Hepatocyte (in vitro differentiated cells): ENCODE results near the gene PTPRE. TPM values are rescaled to one million over a fixed set of nuclear protein-coding genes. Genes with fewer than 3 reads are reported as not detected.

ENCODE experiments used
- DNase-seq: peaks from one replicate; pipeline ENCODE4 v3.0.0-alpha.2; 2016; ENCODE audit warnings: low spot score
- H2AFZ ChIP-seq: fragments of 200-600 bp; sonication (generic); 2 replicates; pipeline ENCODE4 v1.6.0; 2016; ENCODE audit warnings: antibody characterized with exemption, mild to moderate bottlenecking
- H3K27ac ChIP-seq: fragments of 200-600 bp; sonication (generic); 2 replicates; pipeline ENCODE4 v1.5.1; 2016; ENCODE audit warnings: mild to moderate bottlenecking
- H3K27me3 ChIP-seq: fragments of 200-600 bp; sonication (generic); 2 replicates; pipeline ENCODE4 v1.6.1; 2016
- H3K36me3 ChIP-seq: fragments of 200-600 bp; sonication (generic); replicated peaks from 2 replicates; pipeline ENCODE4 v1.5.1; 2016; ENCODE audit warnings: low read depth; ENCODE audit not compliant: insufficient read depth
- H3K4me1 ChIP-seq: fragments of 200-600 bp; sonication (generic); 2 replicates; pipeline ENCODE4 v1.5.1; 2016; ENCODE audit warnings: mild to moderate bottlenecking, moderate library complexity; ENCODE audit not compliant: insufficient read depth
- H3K4me2 ChIP-seq: fragments of 200-600 bp; sonication (generic); 2 replicates; pipeline ENCODE4 v1.6.0; 2016
- H3K4me3 ChIP-seq: fragments of 200-600 bp; sonication (generic); 2 replicates; pipeline ENCODE4 v1.5.1; 2016; ENCODE audit warnings: mild to moderate bottlenecking
- H3K79me2 ChIP-seq: fragments of 200-600 bp; sonication (generic); 2 replicates; pipeline ENCODE4 v1.6.0; 2017; ENCODE audit warnings: mild to moderate bottlenecking
- H3K9me2 ChIP-seq: fragments of 200-600 bp; sonication (generic); replicated peaks from 2 replicates; pipeline ENCODE4 v1.6.0; 2017; ENCODE audit warnings: mild to moderate bottlenecking; ENCODE audit not compliant: insufficient read depth
- H3K9me3 ChIP-seq: fragments of 200-600 bp; sonication (generic); 2 replicates; pipeline ENCODE4 v1.5.1; 2016; ENCODE audit warnings: low read depth, mild to moderate bottlenecking
- H4K20me1 ChIP-seq: fragments of 200-600 bp; sonication (generic); 2 replicates; pipeline ENCODE4 v1.6.0; 2016; ENCODE audit warnings: mild to moderate bottlenecking; ENCODE audit not compliant: insufficient read depth, poor library complexity, severe bottlenecking
- CTCF ChIP-seq: fragments of 200-600 bp; sonication (generic); IDR thresholded peaks from 2 replicates; pipeline ENCODE4 v1.5.1; 2016; ENCODE audit warnings: antibody characterized with exemption, mild to moderate bottlenecking; ENCODE audit not compliant: poor library complexity
- EZH2 ChIP-seq: fragments of 200-600 bp; sonication (generic); IDR thresholded peaks from 2 replicates; pipeline ENCODE4 v1.6.1; 2016; ENCODE audit warnings: antibody characterized with exemption, mild to moderate bottlenecking, borderline replicate concordance
- EZH2phosphoT487 ChIP-seq: fragments of 200-600 bp; sonication (generic); IDR thresholded peaks from one replicate; pipeline ENCODE4 v1.6.1; 2018; ENCODE audit warnings: antibody characterized with exemption, mild to moderate bottlenecking, low read depth, moderate library complexity; ENCODE audit not compliant: unreplicated experiment, severe bottlenecking
- WGBS: methylation state at CpG from one replicate; pipeline ENCODE4 v1.1.6; 2016; ENCODE audit warnings: low lambda C conversion rate; ENCODE audit errors: missing lambda C conversion rate; 5-methylcytosine and 5-hydroxymethylcytosine counted together
- polyA plus RNA-seq: library from polyadenylated mRNA; unstranded; fragments of >200 nt; fragmentation: Nextera tagmentation; extraction: Ambion mirVana; gene quantifications from 2 replicates; pipeline ENCODE4 v1.2.1, GENCODE V29; 2016
- total RNA-seq: library from RNA; depleted of rRNA; stranded (reverse); fragments of >200 nt; gene quantifications from 2 replicates; pipeline ENCODE4 v1.2.3, GENCODE V29; 2014

The PTPRE gene
- total and polyA plus RNA-seq, 2 experiments from 2014 or later, result 3.2 to 10.1 TPM

GRCh38 chr10:128064970-128065580 is 158.2 kb downstream of the PTPRE start:
- TF ChIP-seq EZH2phosphoT487, result no peak
- 85% methylated on average over 17 of the region's 17 CpGs for WGBS
- H3K4me2 ChIP-seq, result no peak overlapping the region

GRCh38 chr10:128065881-128066534 is 159.1 kb downstream of the PTPRE start:
- WGBS, result 96% methylated on average over 13 of the region's 13 CpGs
- H3K9me3 ChIP-seq, result no peaks in the 10 kb centered on the region
- no peaks in the 10 kb centered on the region for H3K79me2 ChIP-seq
- H4K20me1 ChIP-seq, result no peaks in the 10 kb centered on the region
- no peaks in the 10 kb centered on the region for H3K36me3 ChIP-seq
- H2AFZ ChIP-seq, result no peak overlapping the region
- no peaks in the 10 kb centered on the region for H3K27me3 ChIP-seq
- no peaks in the 10 kb centered on the region for H3K4me1 ChIP-seq
- no peak overlapping the region for H3K4me3 ChIP-seq
- no peak overlapping the region for H3K4me2 ChIP-seq
- TF ChIP-seq EZH2 (no peak), EZH2phosphoT487 (no peak), CTCF (no peak)
- H3K27ac ChIP-seq, result no peak overlapping the region
- no peak for DNase-seq
- H3K9me2 ChIP-seq, result no peaks in the 10 kb centered on the region

More at GRCh38 chr10:128064970-128065580, 158.2 kb downstream of the PTPRE start:
- Histone ChIP-seq H3K27me3 (no peaks in the 10 kb centered on the region), H3K4me3 (no peak overlapping the region), H2AFZ (no peak overlapping the region), H3K9me3 (no peaks in the 10 kb centered on the region), H3K27ac (no peak overlapping the region), H3K9me2 (no peaks in the 10 kb centered on the region), H3K79me2 (no peaks in the 10 kb centered on the region), H3K4me1 (no peaks in the 10 kb centered on the region), H3K36me3 (no peaks in the 10 kb centered on the region), H4K20me1 (no peaks in the 10 kb centered on the region)
- no peak for DNase-seq

- no peaks in the 10 kb centered on the region for H3K9me2 ChIP-seq
- TF ChIP-seq CTCF (no peak), EZH2 (no peak), EZH2phosphoT487 (no peak)
- H3K36me3 ChIP-seq, result no peaks in the 10 kb centered on the region
- H3K27me3 ChIP-seq, result no peaks in the 10 kb centered on the region
- no peaks in the 10 kb centered on the region for H3K4me1 ChIP-seq
- no peak overlapping the region for H3K27ac ChIP-seq
- 94% methylated on average over 13 of the region's 13 CpGs for WGBS
- H3K4me2 ChIP-seq, result no peak overlapping the region
- H2AFZ ChIP-seq, result no peak overlapping the region
- no peak for DNase-seq
- no peaks in the 10 kb centered on the region for H3K9me3 ChIP-seq
- H3K79me2 ChIP-seq, result no peaks in the 10 kb centered on the region
- no peaks in the 10 kb centered on the region for H4K20me1 ChIP-seq
- H3K4me3 ChIP-seq, result no peak overlapping the region
Observed at GRCh38 chr10:128066870-128067382, 160.0 kb downstream of the PTPRE start.

- WGBS, result 98% methylated on average over 25 of the region's 25 CpGs
Observed at GRCh38 chr10:128067691-128068397, 160.9 kb downstream of the PTPRE start.

More at GRCh38 chr10:128067691-128068397, 160.9 kb downstream of the PTPRE start:
- TF ChIP-seq EZH2 (no peak), CTCF (no peak), EZH2phosphoT487 (no peak)
- Histone ChIP-seq H3K4me2 (no peak overlapping the region), H3K4me1 (no peaks in the 10 kb centered on the region), H3K27ac (no peak overlapping the region), H3K4me3 (no peak overlapping the region), H3K9me2 (no peaks in the 10 kb centered on the region), H3K9me3 (no peaks in the 10 kb centered on the region), H3K27me3 (no peaks in the 10 kb centered on the region), H3K79me2 (no peaks in the 10 kb centered on the region), H2AFZ (no peak overlapping the region), H4K20me1 (no peaks in the 10 kb centered on the region), H3K36me3 (no peaks in the 10 kb centered on the region)
- DNase-seq, result no peak
